Measurements from ENCODE around the gene AKAP9.

AKAP9 gene

DNA sequence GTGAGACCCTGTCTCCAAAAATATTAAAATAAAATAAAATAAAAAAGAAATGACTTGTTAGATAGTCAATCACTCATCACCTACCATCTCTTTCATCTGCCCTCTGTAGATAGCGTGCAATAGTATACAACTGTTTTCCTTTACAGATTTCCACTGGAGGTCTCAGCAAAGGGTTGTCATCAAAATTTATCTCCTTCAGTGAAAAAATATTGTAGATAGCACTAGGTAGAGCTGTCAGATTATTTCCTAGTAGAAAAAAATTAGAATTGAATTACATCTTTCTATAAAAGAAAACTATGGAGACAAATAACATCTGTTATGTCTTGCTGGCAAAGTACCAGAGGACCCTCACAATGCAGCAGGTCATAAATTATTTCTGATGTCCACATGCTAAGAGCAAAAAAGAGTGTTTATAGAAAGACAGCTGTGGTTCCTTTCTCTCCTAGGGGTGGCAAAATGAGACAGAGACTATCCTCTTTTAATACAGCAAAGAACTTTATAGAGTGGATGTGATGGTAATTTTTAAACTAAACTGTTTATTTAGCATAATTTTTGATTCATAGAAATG, 209.9 kb downstream of the AKAP9 start:
- TF ChIP-seq POLR2A (IDR thresholded peaks at IDR 0.05; ENCODE audit: low read depth, low read length), result no peak
- no peak for TF ChIP-seq POLR2AphosphoS5 (IDR thresholded peaks at IDR 0.05; ENCODE audit: low read depth, low read length)
- TF ChIP-seq TAF1 (IDR thresholded peaks at IDR 0.05; ENCODE audit: borderline replicate concordance, low read depth, low read length), result no peak
- FAIRE-seq (no peak), DNase-seq (ENCODE audit: insufficient read length) (no peak)

DNA sequence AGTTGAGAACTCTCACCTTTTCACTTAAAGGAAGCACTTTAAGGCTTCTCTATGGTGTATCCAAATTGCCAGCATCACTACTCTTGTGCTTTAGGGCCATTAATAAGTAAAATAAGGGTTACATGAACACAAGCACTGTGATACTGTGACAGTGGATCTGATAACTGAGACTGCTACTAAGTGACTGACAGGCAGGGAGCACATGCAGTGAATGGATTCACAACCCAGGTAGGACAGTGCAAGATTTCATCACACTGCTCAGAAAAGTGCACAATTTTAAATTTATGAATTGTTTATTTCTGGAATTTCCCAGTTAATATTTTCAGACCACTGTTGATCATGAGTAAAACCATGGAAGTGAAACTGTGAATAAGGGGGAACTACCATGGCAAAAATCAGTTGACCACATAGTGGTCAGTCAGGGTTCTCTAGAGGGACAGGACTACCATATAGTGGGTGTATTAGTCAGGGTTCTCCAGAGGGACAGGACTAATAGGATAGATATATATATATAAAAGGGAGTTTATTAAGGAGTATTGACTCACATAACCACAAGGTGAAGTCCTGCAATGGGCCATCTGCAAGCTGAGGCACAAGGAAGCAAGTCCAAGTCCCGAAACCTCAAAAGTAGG, 214.6 kb downstream of the AKAP9 start:
- no peak for FAIRE-seq
- TF ChIP-seq TAF1 (IDR thresholded peaks at IDR 0.05; ENCODE audit: borderline replicate concordance, low read depth, low read length) (no peak), POLR2AphosphoS5 (IDR thresholded peaks at IDR 0.05; ENCODE audit: low read depth, low read length) (no peak), POLR2A (IDR thresholded peaks at IDR 0.05; ENCODE audit: low read depth, low read length) (no peak)
- DNase-seq (ENCODE audit: insufficient read length), result no peak

DNA sequence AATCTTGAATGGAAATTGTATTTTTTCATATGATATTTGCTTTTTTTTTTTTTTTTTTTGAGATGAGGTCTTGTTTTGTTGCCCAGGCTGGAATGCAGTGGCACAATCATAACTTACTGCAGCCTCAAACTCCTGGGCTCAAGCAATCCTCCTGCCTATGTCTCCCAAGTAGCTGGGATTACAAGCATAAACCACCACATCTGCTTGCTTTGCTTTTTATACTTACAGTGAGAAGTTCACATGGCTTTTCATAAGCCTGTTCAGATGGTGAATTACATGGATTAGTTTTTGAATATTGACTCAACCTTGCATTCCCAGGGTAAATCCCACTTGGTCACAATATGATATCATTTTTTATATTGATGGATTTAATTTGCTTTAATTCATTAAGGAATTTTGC, 216.3 kb downstream of the AKAP9 start:
- FAIRE-seq (no peak), DNase-seq (ENCODE audit: insufficient read length) (no peak)
- TF ChIP-seq POLR2A (IDR thresholded peaks at IDR 0.05; ENCODE audit: low read depth, low read length) (no peak), POLR2AphosphoS5 (IDR thresholded peaks at IDR 0.05; ENCODE audit: low read depth, low read length) (no peak), TAF1 (IDR thresholded peaks at IDR 0.05; ENCODE audit: borderline replicate concordance, low read depth, low read length) (no peak)

DNA sequence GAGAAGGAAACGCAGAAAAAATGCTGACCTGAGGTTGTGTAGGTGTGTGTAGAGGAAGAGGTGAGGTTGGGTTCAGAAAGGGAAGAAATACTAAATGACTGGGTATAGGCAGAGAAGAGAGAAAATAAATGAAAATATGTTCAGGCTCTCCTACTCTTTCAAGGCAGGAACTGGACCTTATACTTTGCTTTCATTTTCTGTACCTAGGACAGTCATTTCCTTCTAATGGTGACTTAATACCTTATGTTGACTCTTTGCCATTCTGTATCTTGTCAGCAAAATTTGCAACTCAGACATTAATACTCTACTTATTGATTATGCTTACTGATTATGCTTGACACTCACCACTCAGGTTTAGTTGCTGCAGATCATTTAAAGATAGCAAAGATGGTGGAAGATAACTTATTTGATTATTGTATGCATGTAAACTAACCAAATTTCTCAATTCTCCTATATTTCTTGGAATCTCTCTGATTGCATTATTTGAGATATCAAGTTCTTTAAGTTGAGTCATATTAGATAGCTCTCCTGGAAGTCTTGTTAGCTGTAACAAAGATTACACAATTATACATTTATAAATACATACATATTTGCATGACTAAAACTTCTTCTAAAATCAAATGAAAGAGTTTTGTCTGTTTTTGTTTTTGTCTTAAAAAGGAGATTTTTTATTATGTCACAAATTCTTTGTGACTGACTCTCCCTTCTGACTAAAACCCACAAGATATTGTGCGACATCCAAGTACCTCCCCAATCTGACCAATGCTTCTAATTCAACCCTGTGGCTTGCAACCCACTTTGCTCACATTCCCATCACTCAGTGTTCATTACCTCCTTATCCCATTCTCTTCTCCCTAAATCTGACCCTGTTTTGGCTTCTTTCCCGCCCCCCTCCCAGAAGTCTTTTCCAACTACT, 218.3 kb downstream of the AKAP9 start:
- TF ChIP-seq TAF1 (IDR thresholded peaks at IDR 0.05; ENCODE audit: borderline replicate concordance, low read depth, low read length), result no peak
- no peak for TF ChIP-seq POLR2A (IDR thresholded peaks at IDR 0.05; ENCODE audit: low read depth, low read length)
- TF ChIP-seq POLR2AphosphoS5 (IDR thresholded peaks at IDR 0.05; ENCODE audit: low read depth, low read length), result no peak
- DNase-seq (ENCODE audit: insufficient read length) (no peak), FAIRE-seq (peak; percentile 61)

Data from GM12892 (cell line).